Trophoblast cell (in vitro differentiated cells and primary cell): ENCODE measurements around the gene VWA3A.
"Not testable (repeated sequence)": the region's sequence is repeated elsewhere in the genome, so short reads cannot be mapped to it uniquely, and the experiment has no call there.

Experiments used
- DNase-seq, 2 donors: peaks; one replicate each; pipeline ENCODE4 v3.0.0-alpha.2; 2016
- H2AFZ ChIP-seq: 2 replicates; pipeline ENCODE4 v1.6.1; 2013; ENCODE audit warnings: low read length, moderate library complexity, mild to moderate bottlenecking; ENCODE audit not compliant: insufficient read depth, poor library complexity
- H2AK5ac ChIP-seq: 2 replicates; pipeline ENCODE4 v1.6.1; 2013; ENCODE audit warnings: mild to moderate bottlenecking, low read length
- H2BK120ac ChIP-seq: 2 replicates; pipeline ENCODE4 v1.6.1; 2013; ENCODE audit warnings: low read length, mild to moderate bottlenecking, moderate library complexity; ENCODE audit not compliant: insufficient read depth, poor library complexity
- H2BK12ac ChIP-seq: 2 replicates; pipeline ENCODE4 v1.6.1; 2013; ENCODE audit warnings: mild to moderate bottlenecking, low read length, moderate library complexity
- H2BK5ac ChIP-seq: 2 replicates; pipeline ENCODE4 v1.6.1; 2013; ENCODE audit warnings: low read length, low read depth, moderate library complexity, mild to moderate bottlenecking; ENCODE audit not compliant: poor library complexity
- H3K14ac ChIP-seq: 2 replicates; pipeline ENCODE4 v1.6.1; 2013; ENCODE audit warnings: mild to moderate bottlenecking, low read length
- H3K18ac ChIP-seq: 2 replicates; pipeline ENCODE4 v1.6.1; 2013; ENCODE audit warnings: mild to moderate bottlenecking, low read length
- H3K23ac ChIP-seq: 2 replicates; pipeline ENCODE4 v1.6.1; 2013; ENCODE audit warnings: low read length
- H3K27ac ChIP-seq: 2 replicates; pipeline ENCODE4 v1.5.1; 2013; ENCODE audit warnings: low read depth, mild to moderate bottlenecking, inconsistent platforms, low read length, moderate library complexity
- H3K27me3 ChIP-seq: 2 replicates; pipeline ENCODE4 v1.6.1; 2013; ENCODE audit warnings: inconsistent platforms, mild to moderate bottlenecking, low read length, moderate library complexity; ENCODE audit not compliant: insufficient read depth
- H3K36me3 ChIP-seq, 2 experiments: 1 replicate in 1 of 2; 2 replicates in 1 of 2; pipeline ENCODE4 v1.6.1; 2013; ENCODE audit warnings: low read length in 2 of 2, mild to moderate bottlenecking in 2 of 2, moderate library complexity in 1 of 2; ENCODE audit not compliant: insufficient read depth in 2 of 2, control insufficient read depth in 1 of 2
- H3K4ac ChIP-seq: 2 replicates; pipeline ENCODE4 v1.6.1; 2013; ENCODE audit warnings: low read depth, mild to moderate bottlenecking, low read length, moderate library complexity
- H3K4me1 ChIP-seq, 2 experiments: 1 replicate in 1 of 2; 2 replicates in 1 of 2; pipeline ENCODE4 v1.6.1; 2013; ENCODE audit warnings: low read length in 2 of 2, mild to moderate bottlenecking in 2 of 2, moderate library complexity in 1 of 2; ENCODE audit not compliant: insufficient read depth in 2 of 2, control insufficient read depth in 1 of 2
- H3K4me2 ChIP-seq: 2 replicates; pipeline ENCODE4 v1.6.1; 2013; ENCODE audit warnings: inconsistent platforms, mild to moderate bottlenecking, low read length, moderate library complexity
- H3K4me3 ChIP-seq: 2 replicates; pipeline ENCODE4 v1.5.1; 2013; ENCODE audit warnings: mild to moderate bottlenecking, low read depth, low read length, inconsistent platforms
- H3K79me1 ChIP-seq: one replicate; pipeline ENCODE4 v1.6.1; 2013; ENCODE audit warnings: low read length
- H3K79me2 ChIP-seq: 2 replicates; pipeline ENCODE4 v1.6.1; 2013; ENCODE audit warnings: low read length, mild to moderate bottlenecking; ENCODE audit not compliant: control insufficient read depth, insufficient read depth, poor library complexity
- H3K9ac ChIP-seq: 2 replicates; pipeline ENCODE4 v1.6.1; 2013; ENCODE audit warnings: mild to moderate bottlenecking, low read length
- H3K9me3 ChIP-seq: 2 replicates; pipeline ENCODE4 v1.6.1; 2013; ENCODE audit warnings: low read depth, mild to moderate bottlenecking, control low read depth, inconsistent platforms, low read length; ENCODE audit not compliant: insufficient read depth
- H4K12ac ChIP-seq: 2 replicates; pipeline ENCODE4 v1.6.1; 2013; ENCODE audit warnings: low read depth, mild to moderate bottlenecking, low read length, moderate library complexity
- H4K8ac ChIP-seq: 2 replicates; pipeline ENCODE4 v1.6.1; 2013; ENCODE audit warnings: low read depth, mild to moderate bottlenecking, low read length, moderate library complexity
- H4K91ac ChIP-seq: one replicate; pipeline ENCODE4 v1.6.1; 2013; ENCODE audit warnings: low read depth, mild to moderate bottlenecking, low read length, moderate library complexity
- WGBS: extraction: QIAGEN DNeasy Blood & Tissue Kit; methylation state at CpG from one replicate; pipeline ENCODE4 v1.1.7; 2013; ENCODE audit warnings: missing lambda C conversion rate; ENCODE audit not compliant: insufficient read length, insufficient coverage; ENCODE audit errors: extremely low coverage; 5-methylcytosine and 5-hydroxymethylcytosine counted together

The VWA3A gene

DNA sequence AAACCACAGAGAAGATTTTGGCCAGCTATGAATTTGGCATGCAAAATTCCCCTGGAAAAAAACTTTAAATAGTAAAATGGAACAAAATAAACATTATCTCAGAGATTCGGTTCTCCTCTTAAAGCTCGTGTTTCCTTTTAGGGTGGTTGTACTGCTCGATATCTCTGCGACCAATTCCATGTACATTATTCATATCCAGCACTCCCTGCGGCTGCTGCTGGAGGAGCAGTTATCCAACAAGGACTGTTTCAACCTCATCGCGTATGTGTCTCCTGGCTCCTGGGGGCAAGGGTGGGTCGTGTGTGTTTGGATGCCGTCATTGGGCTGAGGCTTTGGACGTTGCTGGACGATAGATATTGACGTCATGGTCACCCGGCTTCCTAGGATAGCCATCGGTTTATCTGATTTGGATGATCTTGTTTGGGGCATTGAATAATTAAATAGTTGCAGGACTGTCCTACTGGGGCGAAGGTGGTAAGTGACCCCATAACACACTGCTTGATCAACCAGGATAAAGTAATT, 33.8 kb downstream of the VWA3A start:
- Histone ChIP-seq H3K23ac (no peak overlapping the region), H3K4me2 (no peak overlapping the region), H4K91ac (no peak overlapping the region), H3K4me3 (no peak overlapping the region), H4K8ac (no peak overlapping the region), H2AFZ (no peak overlapping the region), H3K14ac (no peak overlapping the region), H3K27ac (no peak overlapping the region), H3K79me2 (no peaks in the 10 kb centered on the region), H3K4ac (no peak overlapping the region), H3K36me3 (no peaks in the 10 kb centered on the region), H3K18ac (no peak overlapping the region), H2AK5ac (no peak overlapping the region), H2BK5ac (no peak overlapping the region), H3K27me3 (no peaks in the 10 kb centered on the region), H3K9me3 (no peaks in the 10 kb centered on the region), H2BK12ac (no peak overlapping the region), H2BK120ac (no peak overlapping the region), H3K79me1 (no peaks in the 10 kb centered on the region), H3K9ac (no peak overlapping the region), H4K12ac (no peak overlapping the region), H3K4me1 (no peaks in the 10 kb centered on the region)
- WGBS: no CpG with 5 or more reads among the region's 15 CpGs
- DNase-seq: peak; percentile 40 to 67

DNA sequence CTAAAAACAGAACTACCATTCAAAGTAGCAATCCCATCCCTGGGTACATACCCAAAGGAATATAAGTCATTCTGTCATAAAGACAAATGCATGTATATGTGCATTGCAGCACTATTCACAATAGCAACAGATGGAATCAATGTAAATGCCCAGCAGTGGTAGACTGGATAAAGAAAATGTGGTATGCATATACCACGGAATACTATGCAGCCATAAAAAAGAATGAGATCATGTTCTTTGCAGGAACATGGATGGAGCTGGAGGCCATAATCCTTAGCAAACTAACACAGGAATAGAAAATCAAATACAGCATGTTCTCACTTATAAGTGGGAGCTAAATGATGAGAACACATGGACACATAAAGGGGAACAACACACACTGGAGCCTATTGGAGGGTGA, 36.2 kb downstream of the VWA3A start:
- H3K23ac ChIP-seq, H3K79me2 ChIP-seq, H3K9ac ChIP-seq, H3K4me3 ChIP-seq, H4K12ac ChIP-seq, H3K79me1 ChIP-seq, H3K4ac ChIP-seq, H3K4me2 ChIP-seq, H3K9me3 ChIP-seq, H3K27me3 ChIP-seq, H2AFZ ChIP-seq, DNase-seq, H4K8ac ChIP-seq, H2BK120ac ChIP-seq, H4K91ac ChIP-seq, H2BK12ac ChIP-seq, H3K27ac ChIP-seq, H3K4me1 ChIP-seq, H2BK5ac ChIP-seq, H3K36me3 ChIP-seq, H3K18ac ChIP-seq, H3K14ac ChIP-seq, H2AK5ac ChIP-seq: not testable (repeated sequence)
- WGBS: no CpG with 5 or more reads among the region's 1 CpG

DNA sequence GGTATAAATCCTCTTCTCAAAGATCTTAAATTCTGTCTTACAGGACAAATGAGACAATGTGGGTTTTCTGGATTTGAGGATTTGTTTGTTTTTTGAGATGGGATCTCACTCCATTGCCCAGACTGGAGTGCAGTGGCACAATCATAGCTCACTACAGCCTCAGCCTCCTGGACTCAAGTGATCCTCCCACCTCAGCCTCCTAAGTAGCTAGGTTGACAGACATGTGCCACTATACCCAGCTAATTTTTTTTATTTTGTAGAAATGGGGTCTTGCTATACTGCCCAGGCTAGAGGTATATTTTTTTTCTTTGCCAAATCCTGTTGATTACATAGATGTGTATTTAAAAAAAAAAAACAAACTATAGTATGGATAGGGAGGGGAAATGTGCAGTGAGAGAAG, 38.2 kb downstream of the VWA3A start:
- H2BK12ac ChIP-seq: no peak overlapping the region
- no peak for DNase-seq
- H3K27ac ChIP-seq: no peak overlapping the region
- H4K8ac ChIP-seq: no peak overlapping the region
- no peak overlapping the region for H3K23ac ChIP-seq
- no peak overlapping the region for H3K4me3 ChIP-seq
- no peak overlapping the region for H2AK5ac ChIP-seq
- H3K4ac ChIP-seq: no peak overlapping the region
- H3K18ac ChIP-seq: no peak overlapping the region
- H3K14ac ChIP-seq: no peak overlapping the region
- no peak overlapping the region for H4K91ac ChIP-seq
- no peak overlapping the region for H2BK5ac ChIP-seq
- no peaks in the 10 kb centered on the region for H3K4me1 ChIP-seq
- H3K36me3 ChIP-seq: no peaks in the 10 kb centered on the region
- no peak overlapping the region for H3K4me2 ChIP-seq
- no peak overlapping the region for H2BK120ac ChIP-seq
- H3K79me1 ChIP-seq: no peaks in the 10 kb centered on the region
- H3K27me3 ChIP-seq: no peaks in the 10 kb centered on the region
- H3K79me2 ChIP-seq: no peaks in the 10 kb centered on the region
- no peak overlapping the region for H2AFZ ChIP-seq
- H3K9ac ChIP-seq: no peak overlapping the region
- H3K9me3 ChIP-seq: no peaks in the 10 kb centered on the region
- no peak overlapping the region for H4K12ac ChIP-seq

DNA sequence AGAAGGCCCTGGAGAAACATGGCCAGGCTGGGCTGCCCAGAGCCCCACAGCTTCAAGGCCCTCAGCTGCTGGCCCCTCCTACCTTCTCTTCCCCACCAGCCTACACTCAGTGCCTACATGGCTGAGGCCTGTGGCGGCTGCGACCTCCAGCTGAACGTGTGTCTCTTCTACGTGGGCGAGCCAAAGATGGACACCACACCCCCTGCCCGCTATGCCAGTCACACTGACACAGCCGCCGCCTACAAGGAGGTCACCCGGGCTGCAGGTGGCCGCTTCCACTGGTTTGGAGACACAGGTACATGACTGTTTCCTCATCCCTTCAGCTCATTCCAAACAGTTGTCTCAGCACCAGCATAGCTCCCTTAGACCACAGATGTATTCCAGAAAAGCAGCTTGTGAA, 40.5 kb downstream of the VWA3A start:
- Histone ChIP-seq H2AK5ac (no peak overlapping the region), H3K14ac (no peak overlapping the region), H3K79me1 (no peaks in the 10 kb centered on the region), H4K12ac (no peak overlapping the region), H3K4me1 (no peaks in the 10 kb centered on the region), H3K9me3 (no peaks in the 10 kb centered on the region), H2BK120ac (no peak overlapping the region), H3K79me2 (no peaks in the 10 kb centered on the region), H3K4me2 (no peak overlapping the region), H2BK5ac (no peak overlapping the region), H3K4ac (no peak overlapping the region), H3K27me3 (no peaks in the 10 kb centered on the region), H3K4me3 (no peak overlapping the region), H2AFZ (no peak overlapping the region), H4K8ac (no peak overlapping the region), H3K18ac (no peak overlapping the region), H3K36me3 (no peaks in the 10 kb centered on the region), H3K9ac (no peak overlapping the region), H3K23ac (no peak overlapping the region), H3K27ac (no peak overlapping the region), H4K91ac (no peak overlapping the region), H2BK12ac (no peak overlapping the region)
- WGBS: no CpG with 5 or more reads among the region's 10 CpGs
- DNase-seq: peak; percentile 50 to 64
